HG03575 (cell line): ENCODE data around the gene SLC6A3.

Experiments used
- ATAC-seq: cut with Tn5 transposase; IDR thresholded peaks from one replicate; pipeline ENCODE4 v1.9.1; 2021; ENCODE audit not compliant: unreplicated experiment, insufficient number of reproducible peaks, low FRiP score; ENCODE audit errors: extremely low read depth

The SLC6A3 gene

DNA sequence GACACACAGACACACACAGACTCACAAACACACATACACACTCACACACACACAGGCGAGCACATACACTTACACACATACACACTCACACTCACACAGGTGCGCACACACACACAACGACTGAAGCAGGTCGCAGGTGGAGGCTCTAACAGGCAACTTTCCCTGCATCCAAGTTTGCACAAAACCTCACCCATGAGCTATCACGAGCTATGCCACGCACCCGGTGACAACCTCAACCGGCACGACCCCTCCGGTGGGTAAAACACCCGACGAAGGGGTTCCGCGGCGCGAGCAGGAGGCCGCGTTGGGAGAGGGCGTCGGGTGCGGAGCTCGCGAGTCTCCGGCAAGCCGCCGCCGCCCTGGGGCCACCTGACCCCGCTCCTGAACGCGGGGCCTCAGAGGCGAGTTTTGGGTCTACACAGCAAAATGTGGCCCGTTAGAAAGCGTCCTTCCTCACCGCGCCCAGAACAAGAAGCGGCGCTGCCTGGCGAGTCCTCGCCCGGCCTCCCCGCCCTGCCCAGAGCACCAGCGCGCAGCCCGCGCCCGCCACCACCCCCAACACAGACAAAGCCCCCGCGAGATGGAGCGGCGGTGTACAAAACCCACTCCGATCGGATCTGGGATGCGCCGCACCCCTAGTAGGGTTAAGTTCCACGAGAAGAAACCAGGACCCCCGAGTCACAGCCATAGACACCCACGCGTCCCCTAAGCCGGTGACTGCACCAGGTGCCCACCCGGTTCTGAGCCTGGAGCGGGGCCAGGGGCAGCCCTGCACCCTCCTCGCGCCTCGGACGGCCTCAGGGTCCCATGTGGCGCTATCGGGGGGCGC, 665 bp downstream of the SLC6A3 start:
- no peak for ATAC-seq

DNA sequence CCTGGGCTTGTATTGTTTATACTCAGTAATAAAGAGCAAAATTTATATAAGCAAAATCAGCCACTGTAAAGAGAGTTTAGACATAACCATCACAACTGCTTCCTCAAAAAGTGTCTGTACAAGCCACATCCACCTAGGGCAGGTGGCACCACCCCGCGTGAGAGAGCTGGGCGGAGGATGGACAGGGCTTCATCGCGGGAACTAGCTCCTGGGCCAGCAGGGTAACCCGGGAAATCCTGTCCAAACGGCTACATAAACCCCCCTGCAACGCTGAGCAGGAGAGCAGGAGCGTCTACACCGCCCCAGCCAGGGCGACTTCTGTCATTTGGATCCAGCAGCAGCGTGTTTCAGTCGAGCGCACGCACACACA, 1.3 kb downstream of the SLC6A3 start:
- no peak for ATAC-seq

DNA sequence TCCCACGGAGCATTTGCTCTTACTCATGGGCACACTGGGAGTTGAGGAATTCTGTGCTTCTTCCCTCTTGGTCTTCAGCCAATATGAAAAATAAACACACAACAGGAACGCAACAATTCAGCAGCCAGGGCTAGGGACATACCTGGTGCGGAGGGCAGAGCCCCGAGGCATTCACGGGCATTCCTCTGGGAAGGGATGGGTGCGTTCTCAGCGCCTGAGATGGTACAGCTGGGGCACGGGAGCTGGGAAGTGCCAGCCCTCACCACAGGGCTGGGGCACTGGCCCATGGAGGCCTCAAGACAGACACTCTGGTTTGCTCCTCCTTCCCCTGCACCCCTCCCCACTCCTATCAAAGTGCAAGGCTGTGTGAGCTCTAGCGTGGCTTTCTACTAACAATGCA, 2.1 kb downstream of the SLC6A3 start:
- ATAC-seq, result no peak

DNA sequence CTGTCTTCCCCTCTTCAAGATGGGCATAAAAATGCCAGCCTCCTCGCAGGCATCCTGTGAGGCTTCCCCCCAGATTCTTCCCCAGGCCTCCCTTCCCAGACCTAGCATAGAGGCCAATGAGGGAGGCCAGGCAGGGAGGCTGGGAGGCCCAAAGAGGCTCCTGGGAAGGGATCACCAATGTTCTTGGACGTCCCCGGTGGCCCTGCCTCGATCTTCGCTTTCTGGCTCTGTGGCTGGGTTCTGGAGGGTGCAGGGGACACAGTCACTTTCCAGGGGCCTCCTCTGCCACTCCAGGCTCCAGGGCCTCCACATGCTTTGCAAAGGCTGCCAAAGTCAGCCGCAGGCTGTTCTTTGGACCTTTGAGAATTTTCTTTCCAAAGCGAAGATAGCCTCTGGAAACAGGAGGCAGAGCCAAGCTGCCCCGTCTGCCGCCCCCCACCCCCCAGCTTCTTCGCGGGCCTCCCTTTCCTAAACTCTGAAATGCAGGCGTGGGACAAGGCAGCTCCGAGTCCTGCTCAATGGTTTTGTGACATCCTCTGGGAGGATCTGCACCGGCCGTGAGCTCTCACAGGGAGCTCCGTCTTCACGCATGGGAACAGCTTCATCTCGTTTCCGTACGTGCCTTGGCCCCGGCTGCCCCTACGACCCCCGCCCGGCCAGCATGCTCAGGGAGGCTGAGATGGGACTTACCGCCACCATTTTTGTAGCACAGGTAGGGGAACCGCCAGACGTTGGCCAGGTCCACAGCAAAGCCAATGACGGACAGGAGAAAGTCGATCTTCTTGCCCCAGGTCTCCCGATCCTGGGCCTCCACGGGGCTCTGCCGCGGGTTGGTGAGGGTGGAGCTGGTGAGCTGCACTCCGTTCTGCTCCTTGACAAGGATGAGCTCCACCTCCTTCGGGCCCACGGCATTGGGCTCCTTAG, 2.8 kb downstream of the SLC6A3 start:
- no peak for ATAC-seq

DNA sequence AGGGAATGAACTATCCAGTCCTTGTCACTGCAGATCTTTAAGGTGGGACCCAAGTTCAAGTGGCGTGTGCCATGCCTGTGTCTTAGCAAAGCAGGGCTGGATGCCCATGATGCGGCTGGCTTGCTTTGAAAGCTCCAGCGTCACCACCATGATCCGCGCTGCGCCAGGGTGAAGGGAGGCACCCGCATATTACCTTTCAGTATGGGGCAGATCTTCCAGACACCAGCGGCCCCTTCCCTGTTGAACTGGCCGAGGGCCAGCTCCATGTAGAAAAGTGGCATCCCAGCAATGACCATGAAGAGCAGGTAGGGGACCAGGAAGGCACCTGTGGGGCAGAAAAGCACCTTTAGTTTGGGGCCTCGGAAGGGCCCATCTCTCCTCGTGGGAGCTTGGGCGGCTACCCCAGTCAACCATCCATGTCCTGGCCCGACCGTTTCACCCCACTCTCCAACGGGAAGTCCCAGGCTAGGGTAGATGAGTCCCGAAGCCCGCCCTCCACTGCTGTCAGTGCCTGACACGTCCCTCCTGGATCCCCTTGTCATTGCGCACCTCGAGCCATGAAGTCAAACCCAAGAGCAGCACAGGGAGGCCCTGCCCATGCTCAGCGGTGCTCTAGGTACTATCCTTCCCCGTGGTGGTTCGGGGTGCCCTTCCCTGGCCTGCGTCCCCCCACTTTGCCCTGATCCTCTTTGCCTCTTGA, 3.9 kb downstream of the SLC6A3 start:
- no peak for ATAC-seq

DNA sequence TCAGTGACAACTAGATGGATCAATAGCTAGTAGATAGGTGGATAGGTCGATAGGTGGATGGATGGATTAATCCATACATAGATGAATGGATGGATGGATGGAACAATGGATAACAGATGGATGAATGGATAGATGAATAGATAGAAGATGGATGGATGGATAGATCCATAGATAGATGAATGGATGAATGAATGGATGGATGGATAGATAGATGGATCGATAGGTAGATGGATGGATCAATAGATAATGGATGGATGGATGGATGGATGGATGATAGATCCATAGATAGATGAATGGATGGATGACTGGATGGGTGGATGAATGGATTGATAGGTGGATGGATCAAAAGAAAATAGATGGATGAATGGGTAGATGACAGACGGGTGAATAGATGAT, 5.1 kb downstream of the SLC6A3 start:
- ATAC-seq, result no peak

DNA sequence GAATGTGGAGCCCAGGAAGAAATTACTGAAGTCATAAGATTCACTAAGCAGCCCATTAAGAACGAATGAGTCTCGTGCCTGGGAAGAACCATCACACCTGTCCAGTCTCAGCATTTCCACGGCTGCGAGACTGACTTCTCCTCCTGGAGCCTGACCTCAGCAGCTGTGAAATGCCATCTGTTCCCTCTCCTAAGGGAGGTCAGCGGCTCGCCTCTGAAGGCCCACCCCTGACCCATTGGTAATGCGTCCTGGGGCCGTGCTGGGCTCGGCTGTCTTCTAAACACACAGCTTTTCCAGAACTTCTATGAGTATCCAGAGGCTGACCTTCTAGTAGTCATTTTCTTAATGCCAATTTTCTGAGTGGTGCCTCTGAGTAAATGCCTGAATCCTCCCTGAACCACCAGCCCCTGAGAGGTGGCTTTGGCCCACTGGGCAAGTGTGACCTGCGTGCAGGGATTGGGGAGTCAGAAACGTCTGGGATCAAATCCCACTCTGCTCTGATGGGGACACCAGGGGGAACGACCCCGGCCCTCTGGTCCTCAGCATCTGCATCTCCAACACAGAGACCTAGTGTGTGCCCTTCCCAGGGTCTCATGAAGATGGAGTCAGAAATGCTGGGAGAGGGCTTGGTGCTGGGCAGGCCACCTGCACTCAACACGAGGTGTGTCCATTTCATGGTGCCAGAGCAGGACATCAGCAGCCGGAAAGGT, 5.7 kb downstream of the SLC6A3 start:
- ATAC-seq, result no peak

DNA sequence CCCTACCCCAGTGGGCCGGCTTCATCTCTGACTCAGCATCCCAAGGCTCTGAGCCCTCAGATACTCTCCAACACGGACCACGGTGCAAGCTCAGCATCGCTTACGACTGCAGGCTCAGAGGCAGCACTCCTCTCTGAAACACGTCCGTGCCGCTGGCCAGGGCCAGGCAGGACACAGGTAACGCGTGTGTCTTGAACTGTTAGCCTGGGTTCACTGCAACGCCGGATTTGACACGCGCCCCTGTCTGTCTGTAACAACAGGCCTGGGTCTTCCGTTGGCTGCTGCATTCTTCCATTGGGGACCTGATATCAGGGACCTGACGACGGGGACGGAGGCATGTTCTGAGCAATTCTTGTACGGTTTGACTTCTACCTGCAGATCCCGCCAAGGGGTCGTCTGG, 6.4 kb downstream of the SLC6A3 start:
- ATAC-seq, result no peak

DNA sequence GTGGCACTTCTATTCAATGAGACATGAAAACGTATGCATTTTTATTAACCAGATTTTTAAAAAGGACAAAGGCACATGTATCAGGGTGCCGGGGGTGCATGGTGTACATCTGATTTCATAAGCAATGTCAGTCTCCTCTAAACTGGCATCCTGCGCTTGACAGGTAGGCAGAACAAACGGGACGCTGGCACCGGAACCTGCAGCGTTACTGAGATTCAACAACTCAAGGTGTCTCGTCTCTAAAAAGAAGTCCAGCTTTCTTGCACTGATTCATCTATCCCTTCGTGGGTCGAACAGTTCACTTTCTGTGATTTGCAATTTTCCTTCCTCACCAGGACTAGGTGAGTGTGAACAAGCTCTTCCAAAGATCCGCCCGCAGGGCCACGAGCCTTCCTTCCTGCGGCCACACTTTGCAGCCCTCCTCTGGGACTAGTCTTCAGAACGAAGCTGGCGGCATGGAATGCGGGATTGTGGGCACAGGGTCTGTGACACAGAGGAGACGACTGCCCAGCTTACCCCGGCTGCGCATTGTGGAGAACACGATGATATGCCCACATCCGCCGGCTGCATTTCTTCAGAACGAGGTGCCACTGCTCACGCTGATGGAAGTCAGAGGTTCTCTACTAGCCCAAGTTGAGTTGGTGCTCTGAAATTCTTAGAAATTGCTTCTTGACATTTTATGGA, 7.2 kb downstream of the SLC6A3 start:
- ATAC-seq, result no peak

DNA sequence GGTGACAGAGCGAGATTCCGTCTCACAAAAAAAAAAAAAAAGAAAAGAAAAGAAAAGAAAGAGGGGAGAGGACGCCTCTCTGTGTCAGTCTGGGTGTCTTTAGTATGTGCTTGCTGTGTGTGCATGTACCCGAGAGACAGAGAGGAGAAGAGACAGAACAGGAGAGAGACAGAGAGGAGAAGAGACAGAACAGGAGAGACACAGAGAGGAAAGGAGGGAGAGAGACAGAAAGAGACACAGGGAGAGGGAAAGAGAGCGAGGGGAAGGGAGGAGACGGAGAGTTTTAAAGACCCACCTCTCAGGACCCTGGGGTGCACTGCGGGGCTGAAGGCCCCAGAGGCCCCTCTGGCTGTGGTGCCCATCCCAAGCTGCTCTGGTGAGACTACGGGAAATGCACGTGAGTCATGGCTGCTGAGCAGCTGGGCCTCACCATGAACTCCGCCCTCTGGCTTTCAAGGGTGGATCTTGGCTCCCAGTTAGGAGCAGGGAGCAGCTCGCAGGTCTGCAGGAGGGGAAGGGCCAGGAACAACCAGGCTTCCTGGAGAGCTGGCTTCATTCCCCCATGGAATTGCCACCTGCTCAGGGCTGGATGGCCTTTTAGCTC, 7.9 kb downstream of the SLC6A3 start:
- ATAC-seq, result no peak

DNA sequence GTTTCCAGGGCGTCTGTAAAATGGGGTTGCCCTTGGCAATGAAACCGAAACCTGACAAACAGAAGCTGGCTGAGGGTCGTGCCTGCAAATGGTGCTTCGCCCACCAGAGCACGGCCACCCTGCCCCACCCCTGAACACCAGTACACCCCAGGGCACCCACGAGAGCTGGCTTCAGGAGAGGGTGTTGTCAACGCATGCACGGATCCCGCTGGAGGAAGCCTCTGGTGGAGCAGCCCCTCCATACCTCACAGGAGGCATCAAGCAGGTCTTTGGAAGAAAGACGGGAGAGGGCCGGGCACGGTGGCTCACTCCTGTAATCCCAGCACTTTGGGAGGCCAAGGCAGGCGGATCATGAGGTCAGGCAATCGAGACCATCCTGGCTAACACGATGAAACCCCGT, 8.6 kb downstream of the SLC6A3 start:
- ATAC-seq, result no peak

DNA sequence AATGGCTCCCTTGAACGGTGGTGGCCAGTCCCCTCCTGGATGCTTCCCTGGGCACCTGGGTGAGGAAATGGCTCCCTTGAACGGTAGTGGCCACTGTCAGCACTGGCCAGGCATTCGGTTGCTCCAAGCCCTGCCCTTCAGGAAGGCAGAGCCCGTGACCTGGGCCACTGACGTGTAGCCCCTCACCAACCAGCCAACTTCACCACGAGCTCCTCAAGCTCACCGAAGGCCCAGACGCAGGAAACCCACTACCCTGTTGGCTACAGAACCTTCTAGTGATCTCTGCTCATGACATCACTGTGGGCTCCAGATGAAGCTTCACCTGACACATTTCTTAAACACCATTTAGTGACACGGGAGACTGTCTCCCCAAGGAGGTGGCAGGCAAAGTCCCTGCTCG, 9.2 kb downstream of the SLC6A3 start:
- ATAC-seq, result no peak

DNA sequence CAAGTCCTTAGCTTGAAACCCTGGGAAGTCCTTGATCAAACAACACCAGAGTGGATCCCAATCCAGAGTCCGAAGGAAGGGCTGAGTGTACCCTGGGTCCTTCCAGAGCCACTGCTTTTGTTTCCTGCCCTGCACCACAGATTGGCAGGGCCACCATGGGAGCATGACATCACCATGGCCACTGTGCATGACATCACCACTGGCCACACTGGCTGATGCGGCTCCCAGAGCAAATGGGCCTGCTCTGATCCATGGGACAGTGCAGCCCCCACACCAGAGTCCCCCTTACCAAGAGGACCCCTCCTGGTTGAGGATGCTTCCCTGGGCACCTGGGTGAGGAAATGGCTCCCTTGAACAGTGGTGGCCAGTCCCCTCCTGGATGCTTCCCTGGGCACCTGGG, 9.9 kb downstream of the SLC6A3 start:
- ATAC-seq, result no peak

DNA sequence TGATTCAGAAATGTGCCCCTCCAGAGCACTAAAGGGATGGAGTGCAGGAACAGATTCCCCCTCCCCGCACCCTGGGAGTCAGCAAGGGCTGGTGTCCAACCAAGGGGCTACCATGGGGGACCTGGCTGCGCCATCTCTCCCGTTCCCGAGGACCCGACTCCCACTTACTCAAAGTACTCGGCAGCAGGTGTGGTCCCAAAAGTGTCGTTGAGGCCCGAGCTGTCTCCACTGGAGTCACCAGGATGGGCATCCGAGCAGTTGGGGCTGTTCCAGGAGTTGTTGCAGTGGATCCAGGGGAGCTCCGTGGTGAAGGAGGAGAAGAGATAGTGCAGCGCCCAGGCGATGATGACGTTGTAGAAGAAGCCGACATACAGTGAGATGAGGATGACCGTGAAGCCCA, 12.9 kb downstream of the SLC6A3 start:
- no peak for ATAC-seq

DNA sequence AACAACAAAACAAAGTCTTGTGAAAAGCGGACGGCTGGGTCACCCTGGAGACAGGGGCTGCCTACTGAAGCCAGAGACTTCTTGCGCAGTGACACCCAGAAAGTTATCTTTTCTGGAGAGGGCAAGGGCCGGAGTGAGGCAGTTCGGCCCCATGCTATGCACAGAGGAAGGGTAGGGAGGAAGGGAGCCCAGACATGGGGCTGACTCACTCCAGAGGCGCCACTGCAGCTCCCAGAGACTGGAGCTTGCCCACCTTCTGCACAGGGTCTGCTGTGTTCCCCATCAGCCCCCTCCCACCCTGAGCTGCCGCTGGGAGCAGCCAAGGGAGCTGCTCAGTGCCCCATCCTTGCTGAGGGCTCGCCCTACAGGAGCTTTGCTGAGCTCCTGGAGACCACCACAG, 13.3 kb downstream of the SLC6A3 start:
- ATAC-seq, result no peak

DNA sequence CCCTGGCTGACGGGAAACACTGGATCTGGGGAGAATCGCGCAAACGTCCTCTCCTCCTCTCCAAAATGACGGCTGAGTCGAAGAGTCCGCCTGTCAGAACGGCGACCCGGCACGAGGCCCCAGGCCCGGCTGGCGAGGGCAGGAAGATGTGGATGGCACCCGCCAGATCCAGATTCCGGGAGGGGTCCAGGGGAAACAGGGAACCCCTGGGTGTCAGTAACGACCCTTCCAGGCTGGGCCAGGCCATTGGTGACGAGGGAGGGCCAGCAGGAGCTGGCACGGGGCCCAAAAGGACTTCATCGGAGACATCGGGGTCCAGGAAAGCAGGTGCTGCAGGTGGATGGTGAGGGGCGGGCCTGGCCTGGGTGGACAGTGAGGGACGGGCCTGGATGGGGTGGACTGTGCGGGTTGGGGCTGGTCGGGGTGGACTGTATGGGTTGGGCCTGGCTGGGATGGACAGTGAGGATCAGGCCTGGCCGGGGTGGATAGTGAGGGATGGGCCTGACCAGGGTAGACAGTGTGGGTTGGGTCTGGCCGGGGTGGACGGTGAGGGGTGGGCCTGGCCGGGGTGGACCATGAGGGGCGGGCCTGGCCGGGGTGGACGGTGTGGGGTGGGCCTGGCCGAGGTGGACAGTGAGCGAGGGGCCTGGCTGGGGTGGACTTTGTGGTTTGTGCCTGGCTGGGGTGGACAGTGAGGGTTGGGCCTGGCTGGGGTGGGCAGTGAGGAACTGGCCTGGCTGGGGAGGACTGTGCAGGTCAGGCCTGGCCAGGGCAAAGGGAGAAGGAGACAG, 14.0 kb downstream of the SLC6A3 start:
- no peak for ATAC-seq

DNA sequence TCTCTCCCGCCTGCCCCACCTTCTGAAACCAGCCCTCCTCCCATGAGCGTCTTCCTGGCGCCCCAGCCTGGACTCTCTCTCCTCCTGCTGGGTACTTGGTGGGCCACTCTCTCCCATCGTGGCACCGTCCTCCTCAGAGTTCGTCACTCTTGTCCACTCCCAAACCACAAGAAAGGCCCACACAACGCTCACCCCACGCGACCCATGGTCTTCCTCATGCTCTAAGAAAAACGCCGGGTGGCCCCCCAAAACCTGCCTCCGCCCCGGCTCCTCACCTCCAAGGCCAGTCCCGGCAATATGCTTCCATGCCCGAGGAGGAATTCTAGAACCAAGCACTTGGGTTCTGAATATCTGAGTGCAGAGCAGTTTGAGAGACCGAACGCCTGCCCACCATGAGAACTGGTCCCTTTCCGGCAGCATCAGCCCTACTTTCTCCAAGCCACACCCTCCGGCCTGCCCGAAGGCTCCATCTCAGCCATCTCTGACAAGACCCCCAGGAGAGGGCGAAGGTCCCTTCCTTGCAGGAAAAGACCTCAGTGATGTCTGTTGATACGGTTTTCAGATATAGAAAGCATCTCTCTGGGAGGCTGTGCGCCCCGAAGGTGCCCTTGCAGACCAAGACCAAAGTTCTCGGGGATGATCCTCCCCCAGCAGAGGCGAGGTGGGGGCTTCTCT, 15.0 kb downstream of the SLC6A3 start:
- ATAC-seq, result no peak
